ENCODE results near the gene FCRL2. TPM values are rescaled to one million over a fixed set of nuclear protein-coding genes. Genes with fewer than 3 reads are reported as not detected.

Gene FCRL2
- not detected in 2 replicates for total RNA-seq

- DNase-seq: no peak
Measured at GRCh38 chr1:157776971-157777391, at the start of gene FCRL2. FCRL2 (minus strand) TSS chr1:157777132; CDS start chr1:157777073, 59 bp downstream.

- DNase-seq: no peak
Measured at GRCh38 chr1:157820299-157820698, 43.4 kb upstream of the FCRL2 start.

GRCh38 chr1:157819896-157820295, 43.0 kb upstream of the FCRL2 start, which contains the start of gene FCRL1:
FCRL1 (minus strand) TSS chr1:157820120; CDS start chr1:157820037, 83 bp downstream.
- DNase-seq: no peak

- no peak for DNase-seq
Measured at GRCh38 chr1:157819215-157819614, 42.3 kb upstream of the FCRL2 start.

GRCh38 chr1:157813269-157813668, 36.3 kb upstream of the FCRL2 start:
- no peak for DNase-seq

- no peak for DNase-seq
Measured at GRCh38 chr1:157806431-157807149, 29.7 kb upstream of the FCRL2 start.

- no peak for DNase-seq
Measured at GRCh38 chr1:157803851-157804250, 26.9 kb upstream of the FCRL2 start.

GRCh38 chr1:157799996-157800395, 23.1 kb upstream of the FCRL2 start:
- DNase-seq: no peak

- DNase-seq: no peak
Measured at GRCh38 chr1:157798211-157798610, 21.3 kb upstream of the FCRL2 start.

- no peak for DNase-seq
Measured at GRCh38 chr1:157785248-157785647, 8.3 kb upstream of the FCRL2 start.

GRCh38 chr1:157784801-157785200, 7.9 kb upstream of the FCRL2 start:
- DNase-seq: no peak

- no peak for DNase-seq
Measured at GRCh38 chr1:157782931-157783330, 6.0 kb upstream of the FCRL2 start.

- DNase-seq: no peak
Measured at GRCh38 chr1:157781048-157781447, 4.1 kb upstream of the FCRL2 start.

GRCh38 chr1:157775101-157775870, 1.6 kb downstream of the FCRL2 start:
- DNase-seq: no peak

- DNase-seq: no peak
Measured at GRCh38 chr1:157774412-157774811, 2.5 kb downstream of the FCRL2 start.

GRCh38 chr1:157773493-157774350, 3.2 kb downstream of the FCRL2 start:
- no peak for DNase-seq

GRCh38 chr1:157771661-157772425, 5.1 kb downstream of the FCRL2 start:
- DNase-seq: no peak

- DNase-seq: peak; percentile 1
Measured at GRCh38 chr1:157770442-157771043, 6.4 kb downstream of the FCRL2 start.

- DNase-seq: no peak
Measured at GRCh38 chr1:157766792-157767191, 10.1 kb downstream of the FCRL2 start.

GRCh38 chr1:157758018-157758417, 18.9 kb downstream of the FCRL2 start:
- no peak for DNase-seq

- DNase-seq: no peak
Measured at GRCh38 chr1:157753611-157754010, 23.3 kb downstream of the FCRL2 start.

- no peak for DNase-seq
Measured at GRCh38 chr1:157751283-157751682, 25.6 kb downstream of the FCRL2 start.

All from dermis blood vessel endothelial cell (primary cell).